Measurements from ENCODE around the gene RPLP2.

Gene RPLP2

DNA sequence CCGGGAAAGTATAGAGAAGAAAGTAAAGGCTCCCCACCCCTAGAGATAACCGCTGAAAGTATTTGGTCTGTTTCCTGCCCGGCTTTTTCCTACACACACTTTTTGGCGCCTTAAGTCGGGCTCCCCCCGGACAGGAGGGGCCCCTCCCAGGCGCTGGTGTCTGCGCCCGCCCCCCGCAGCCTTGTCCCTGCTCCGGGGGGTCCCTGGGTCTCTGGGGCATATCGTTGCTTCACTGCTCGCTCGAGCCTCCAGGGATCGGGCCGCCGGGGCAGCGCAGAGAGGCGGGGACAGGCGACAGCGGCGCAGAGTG lies 17.0 kb downstream of the RPLP2 start:
- DNase-seq: no peak

DNA sequence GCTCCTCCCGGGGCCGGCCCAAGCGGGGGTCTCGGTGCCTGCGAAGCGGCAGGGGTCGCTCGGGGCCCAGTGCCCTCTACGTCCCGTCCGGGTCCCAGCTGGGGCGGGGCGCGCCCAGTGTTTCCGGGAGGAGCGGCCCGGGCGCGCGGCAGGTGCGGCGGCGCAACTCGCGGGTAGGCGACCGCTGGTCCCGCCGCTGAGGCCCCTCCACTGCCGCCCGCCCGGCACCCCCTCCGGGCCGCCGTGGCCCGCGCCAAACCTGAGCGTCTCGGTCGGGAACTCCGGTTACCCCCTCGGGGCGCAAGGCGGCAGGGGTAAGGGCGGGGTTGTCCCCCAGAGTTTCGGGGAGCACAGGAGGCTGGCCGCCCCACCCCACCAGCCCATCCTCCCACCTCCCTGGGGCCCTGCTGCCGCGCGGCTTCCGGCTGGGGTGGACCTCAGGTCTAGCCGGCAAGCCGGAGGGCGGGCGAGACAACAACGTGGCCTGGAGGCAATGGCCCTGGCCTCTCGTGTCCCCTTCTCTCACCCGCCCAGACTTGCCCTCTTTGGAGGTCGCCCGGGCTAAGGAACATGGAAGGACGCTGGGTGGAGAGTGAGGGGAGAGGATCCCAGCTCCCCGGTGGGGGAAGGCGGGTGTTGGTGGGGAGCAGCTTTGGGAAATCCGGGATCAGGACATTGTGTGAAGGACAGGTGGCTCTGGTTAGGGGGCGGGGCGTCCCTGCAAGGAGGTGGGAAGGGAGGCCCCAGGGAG lies 17.6 kb downstream of the RPLP2 start:
- DNase-seq: no peak

DNA sequence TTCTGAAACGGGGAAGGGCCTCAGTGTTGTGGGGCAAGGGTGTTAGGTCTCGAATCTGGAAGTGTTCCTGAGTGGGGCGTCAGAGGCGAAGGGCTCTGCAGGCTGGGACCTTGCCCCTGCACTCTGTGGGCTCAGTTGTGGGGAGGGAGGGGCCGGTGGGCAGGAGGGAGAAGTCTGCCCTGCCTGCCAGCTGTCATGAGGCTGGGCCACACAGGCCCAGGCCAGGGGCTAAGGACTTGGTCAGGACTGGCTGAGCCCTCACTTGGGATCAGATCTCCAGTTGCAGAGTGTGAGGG lies 18.1 kb downstream of the RPLP2 start, which contains the start of gene CRACR2B:
Gene CRACR2B, plus strand, starts transcription at position 23 of the 296 bp plus-strand sequence. CDS start 689 bp downstream, outside the sequence.
- no peak for DNase-seq

DNA sequence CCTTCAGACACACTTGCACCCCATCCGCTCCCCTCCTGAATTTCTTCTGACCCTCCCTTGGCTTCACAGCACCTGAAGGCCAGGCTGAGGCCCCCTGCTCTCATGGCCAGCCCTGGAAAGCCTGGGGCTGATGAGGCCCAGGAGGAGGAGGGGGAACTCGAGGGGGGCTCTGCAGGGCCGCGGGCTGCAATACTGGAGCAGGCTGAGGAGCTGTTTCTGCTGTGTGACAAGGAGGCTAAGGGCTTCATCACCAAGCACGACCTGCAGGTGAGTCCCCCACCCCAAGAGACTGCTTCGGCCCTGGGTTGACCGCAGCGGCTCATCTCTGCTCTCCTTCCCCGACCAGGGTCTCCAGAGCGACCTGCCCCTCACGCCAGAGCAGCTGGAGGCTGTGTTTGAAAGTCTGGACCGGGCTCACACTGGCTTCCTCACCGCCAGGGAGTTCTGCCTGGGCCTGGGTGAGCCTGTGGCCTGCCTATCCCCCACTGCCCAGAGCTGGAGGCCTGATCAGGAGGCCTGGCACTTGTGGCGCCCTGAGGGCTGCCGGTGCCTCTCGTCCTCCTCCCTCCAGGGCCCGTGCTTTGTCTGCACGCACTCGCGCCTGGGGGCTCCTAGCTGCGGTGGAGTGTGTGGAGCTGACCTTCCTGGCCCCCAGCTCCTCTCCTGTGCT lies 18.9 kb downstream of the RPLP2 start:
- DNase-seq: no peak

DNA sequence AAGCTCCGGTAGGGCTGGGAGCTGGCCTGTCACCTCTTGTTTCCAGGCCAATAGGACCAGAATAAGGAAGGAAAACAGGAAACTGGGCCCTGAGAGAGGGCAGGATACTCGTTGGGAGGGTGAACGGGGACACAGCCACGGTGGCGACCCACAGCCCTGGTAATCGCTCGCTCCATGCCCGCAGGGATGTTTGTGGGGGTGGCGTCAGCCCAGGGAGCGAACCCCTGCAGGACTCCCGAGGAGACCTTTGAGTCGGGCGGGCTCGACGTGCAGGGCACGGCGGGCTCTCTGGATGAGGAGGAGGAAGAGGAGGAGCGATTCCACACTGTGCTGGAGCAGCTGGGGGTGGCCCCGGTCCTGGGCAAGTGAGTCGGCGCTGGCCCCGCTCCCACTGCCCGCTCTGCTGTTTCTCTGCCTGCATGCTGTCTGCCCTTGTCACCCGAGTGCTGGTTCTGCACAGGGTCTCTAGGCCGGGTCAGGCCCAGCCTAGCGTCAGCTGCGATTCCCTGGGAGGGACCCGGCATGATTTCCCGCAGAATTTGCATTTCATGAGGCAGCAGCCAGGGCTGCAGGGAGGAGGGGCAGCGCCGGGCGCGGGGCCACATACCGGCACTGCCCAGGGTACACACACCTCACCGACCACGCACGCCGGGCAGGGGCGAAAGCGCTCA lies 19.5 kb downstream of the RPLP2 start:
- no peak for DNase-seq

DNA sequence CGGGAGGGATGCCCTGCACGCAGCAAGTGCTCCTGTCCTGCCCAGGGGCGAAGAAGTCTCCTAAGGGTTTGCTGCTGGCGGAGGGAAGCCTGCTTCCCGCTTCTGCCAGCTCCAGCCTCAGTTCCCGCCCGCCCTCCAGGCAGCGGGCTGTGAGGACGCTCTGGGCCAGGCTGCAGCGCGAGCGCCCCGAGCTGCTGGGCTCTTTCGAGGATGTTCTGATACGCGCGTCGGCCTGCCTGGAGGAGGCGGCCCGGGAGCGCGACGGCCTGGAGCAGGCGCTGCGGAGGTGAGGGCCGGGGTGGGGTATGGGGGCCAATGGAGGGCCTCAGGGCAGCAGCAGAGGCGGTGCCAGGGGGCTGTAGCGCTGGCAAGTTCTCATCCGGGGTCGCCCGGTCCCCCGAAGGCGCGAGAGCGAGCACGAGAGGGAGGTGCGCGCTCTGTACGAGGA lies 20.1 kb downstream of the RPLP2 start:
- no peak for DNase-seq

DNA sequence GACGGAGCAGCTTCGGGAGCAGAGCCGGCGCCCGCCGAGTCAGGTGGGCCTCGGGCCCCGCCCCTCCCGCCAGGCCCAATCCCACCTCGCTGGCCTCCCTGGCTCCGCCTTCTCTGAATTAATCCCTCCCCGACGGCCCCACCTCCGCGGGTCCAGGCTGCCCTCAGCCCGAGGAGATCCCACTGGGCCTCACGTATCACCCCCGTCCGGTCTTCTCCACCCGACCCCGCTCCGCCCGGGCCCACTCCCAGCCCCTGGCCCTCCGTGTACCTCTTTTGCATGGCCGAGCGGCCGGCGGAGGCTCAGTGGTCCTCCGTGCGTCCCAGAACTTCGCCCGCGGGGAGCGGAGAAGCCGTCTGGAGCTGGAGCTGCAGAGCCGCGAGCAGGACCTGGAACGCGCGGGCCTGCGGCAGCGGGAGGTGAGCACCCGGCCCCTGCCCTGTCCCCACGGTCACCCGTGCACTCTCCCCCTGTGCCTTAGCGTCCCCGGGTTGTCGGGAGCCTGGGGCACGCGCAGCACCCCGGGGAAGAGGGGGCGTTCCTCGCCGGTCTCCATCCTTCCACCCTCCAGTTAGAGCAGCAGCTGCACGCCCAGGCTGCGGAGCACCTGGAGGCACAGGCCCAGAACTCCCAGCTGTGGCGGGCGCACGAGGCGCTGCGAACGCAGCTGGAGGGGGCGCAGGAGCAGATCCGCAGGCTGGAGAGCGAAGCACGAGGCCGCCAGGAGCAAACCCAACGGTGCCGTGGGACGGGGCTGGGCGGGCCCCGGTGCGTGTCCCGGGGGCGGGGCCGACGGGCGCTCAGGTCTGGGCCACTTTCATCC lies 20.7 kb downstream of the RPLP2 start:
- DNase-seq: peak; percentile 54

DNA sequence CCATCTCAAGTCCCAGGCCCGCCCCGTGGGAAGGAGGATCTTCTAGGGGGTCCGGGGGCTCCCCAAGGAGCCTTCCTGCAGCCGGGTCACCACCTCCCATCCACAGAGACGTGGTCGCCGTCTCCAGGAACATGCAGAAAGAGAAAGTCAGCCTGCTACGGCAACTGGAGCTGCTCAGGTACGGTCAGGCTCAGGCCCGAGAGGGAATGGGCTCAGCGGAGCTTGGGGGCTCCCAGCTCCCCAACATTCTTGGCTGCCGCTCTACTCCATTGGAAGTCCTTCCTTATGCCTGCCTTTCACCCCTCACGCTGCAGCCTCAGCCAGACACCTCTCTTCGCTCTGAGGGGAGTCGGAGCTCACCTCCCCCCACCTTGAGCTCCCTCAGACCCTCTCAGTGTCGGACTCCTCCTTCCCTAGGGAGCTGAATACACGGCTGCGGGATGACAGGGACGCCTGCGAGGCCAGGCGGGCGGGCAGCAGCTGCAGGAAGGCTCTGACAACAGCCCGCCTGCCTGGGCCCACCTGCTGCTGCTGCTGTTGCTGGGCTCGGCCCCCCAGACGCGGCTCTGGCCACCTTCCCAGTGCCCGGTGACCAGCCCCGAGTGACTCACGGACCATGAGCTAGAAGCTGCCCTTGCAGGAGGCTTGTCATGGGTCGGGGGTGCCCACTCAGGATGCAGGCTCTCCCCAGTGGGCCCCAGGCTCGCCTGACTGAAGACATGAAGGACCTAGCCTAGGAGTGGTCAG lies 21.5 kb downstream of the RPLP2 start:
- no peak for DNase-seq

DNA sequence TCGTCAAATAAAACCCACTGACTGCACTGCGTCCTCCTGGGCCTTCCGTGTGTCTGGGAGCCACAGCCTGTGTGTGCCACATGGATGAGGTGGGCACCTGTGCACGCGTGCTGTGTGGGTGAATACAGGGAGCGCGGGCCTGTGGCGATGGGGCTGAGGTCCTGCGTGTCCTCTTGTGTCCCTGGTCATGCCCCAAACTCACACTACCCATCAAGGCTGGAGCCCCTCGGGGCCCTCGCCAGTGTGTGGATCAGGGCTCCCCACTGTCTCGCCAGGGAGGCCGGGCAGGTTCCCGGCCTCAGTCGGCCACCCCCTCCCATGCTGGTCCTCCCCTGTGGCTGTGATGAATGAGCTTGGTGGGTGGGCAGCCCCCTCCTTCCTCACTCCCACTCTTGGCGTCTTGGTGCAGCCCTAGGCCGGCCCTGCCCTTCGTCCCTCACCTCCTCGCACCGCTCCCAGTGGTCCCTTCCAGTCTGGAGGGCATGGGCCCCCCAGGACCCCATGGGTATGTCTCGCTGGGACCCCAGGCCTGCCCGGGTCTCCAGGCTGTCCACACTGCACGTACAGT lies 22.3 kb downstream of the RPLP2 start:
- no peak for DNase-seq

DNA sequence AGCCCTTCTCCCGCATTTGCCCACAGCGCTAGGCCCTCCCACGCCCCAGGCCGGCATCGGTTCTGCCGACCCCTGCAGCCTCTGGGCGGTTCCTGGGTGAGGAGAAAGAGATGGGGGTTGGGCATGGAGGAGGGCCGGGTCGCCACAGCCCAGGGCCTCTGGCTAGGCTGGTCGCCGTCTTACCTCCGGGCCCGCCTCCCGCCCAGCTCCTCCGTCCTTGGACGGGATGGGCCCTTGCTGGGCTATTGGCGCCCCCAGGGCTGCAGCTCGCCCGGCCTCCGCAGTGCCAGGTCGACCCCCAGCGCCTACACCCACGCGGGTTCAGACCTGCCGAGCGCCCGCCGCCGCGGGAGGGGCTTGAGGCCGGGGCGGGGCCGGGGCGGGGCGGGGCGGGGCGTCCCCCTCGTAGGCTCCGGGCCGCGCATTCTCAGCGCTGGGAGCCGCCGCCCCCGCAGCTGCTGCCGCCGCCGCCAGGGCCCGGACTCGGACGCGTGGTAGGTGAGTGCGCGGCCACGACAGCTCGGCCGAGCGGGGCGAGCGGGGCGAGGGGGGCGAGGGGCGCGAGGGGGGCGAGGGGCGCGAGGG lies 22.9 kb downstream of the RPLP2 start, which contains the start of gene CD151:
Gene CD151, plus strand, starts transcription at position 424 of the 585 bp plus-strand sequence. CDS start 3,118 bp downstream, outside the sequence.
- no peak for DNase-seq

DNA sequence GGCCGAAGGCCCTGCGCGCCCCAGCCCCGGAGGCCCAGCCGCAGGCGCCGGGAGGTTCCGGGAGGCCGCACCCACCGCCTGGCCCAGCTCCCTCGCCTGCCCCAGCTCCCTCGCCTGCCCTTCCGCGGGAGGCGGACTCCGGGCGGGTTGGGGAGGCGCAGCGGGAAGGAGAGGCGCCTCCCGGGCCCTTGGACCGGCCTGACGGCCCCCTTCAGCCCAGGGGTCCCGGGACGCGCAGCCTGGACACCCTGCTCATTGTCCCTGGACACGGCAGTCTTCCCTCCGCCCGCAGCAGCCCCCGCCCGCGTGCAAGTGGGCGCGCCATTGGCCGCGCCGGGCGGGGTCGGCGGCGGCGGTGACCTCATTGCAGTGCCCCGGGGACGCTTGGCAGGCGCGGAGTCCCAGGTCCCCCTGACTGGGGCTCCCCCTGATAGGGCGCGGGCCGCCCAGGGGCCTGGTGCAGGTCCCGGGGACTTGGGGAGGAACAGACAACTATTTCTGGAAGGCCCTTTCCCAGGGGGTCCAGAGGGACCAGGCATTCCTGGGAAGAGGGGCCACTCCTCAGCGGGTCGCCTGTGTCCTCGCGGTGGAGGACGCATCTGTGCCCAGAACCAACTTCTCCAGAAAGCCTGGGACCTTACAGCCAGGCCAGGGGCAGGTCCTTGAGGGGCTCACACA lies 23.5 kb downstream of the RPLP2 start:
- DNase-seq: no peak

DNA sequence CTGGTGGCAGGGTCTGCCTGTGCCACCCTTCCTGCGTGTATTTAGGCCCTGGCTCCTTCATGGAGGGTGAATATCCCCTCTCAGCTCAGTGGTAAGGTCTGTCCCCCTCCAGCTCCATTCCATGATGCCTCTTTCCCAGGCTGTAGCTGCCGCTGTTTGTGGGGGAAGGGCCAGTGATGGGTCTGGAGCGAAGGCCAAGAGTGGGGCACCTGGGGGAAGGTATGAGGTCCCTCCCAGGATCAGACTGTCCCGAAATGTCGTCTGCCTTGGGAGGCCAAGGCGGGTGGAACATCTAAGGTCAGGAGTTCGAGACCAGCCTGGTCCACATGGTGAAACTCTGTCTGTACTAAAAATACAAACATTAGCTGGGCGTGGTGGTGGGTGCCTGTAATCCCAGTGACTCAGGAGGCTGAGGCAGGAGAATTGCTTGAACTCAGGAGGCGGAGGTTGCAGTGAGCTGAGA lies 24.1 kb downstream of the RPLP2 start:
- no peak for DNase-seq

DNA sequence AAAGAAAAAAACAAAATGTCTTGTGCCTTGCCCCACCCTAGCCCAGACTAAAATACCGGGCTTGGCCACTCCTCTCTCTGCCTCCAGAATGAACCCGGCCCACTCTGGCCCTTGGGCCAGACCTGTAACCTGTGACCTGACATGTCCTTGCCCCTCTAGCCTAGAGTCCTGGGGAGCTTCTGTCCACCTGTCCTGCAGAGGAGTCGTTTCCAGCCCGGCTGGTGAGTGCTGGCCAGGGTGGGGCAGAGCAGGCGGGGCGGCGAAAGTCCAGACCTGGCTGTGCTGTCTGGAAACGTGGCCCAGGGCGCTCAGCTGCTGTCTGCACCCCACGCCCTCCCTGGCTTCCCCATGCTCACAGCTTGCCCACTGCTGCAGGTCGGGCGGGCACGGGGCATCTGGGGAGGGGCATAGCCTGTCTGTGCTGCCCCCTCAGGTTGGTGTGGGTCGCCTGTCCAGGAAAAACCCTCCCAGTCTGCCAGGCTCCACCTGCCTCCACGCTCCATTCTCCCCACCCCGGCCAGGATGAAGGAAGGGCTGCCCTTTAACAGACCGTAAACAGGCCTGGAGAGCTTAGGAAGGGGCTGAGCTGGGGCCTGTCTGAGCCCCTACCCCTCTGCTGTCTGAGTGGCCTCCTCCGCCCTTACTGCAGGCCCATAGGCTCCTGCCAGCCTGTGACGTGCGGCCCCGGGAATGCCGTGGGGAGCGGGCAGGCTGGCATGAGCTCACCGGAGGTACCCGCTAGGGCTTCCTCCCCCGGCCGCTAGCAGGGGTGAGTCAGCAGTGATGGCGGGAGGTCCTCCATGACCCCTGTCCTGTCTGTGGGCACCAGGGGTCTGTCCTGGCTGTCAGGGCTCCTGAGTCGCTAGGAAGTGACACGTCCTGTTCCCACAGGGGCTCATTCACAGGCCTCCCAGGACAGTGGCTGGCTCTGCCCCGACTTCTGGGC lies 24.9 kb downstream of the RPLP2 start:
- DNase-seq: no peak

DNA sequence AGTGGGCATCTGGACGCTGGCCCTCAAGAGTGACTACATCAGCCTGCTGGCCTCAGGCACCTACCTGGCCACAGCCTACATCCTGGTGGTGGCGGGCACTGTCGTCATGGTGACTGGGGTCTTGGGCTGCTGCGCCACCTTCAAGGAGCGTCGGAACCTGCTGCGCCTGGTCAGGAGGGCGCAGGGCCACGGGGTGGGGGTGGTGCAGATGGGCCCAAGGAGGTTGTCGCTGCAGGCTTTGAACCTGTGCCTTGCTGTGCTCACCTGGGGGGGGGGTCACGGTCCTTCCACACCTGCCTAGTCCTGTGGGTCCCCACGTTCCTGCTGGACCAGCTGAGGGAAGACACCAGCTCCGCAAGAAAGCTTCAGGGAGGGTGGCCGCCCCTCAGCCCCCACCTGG lies 26.5 kb downstream of the RPLP2 start:
- DNase-seq: no peak

DNA sequence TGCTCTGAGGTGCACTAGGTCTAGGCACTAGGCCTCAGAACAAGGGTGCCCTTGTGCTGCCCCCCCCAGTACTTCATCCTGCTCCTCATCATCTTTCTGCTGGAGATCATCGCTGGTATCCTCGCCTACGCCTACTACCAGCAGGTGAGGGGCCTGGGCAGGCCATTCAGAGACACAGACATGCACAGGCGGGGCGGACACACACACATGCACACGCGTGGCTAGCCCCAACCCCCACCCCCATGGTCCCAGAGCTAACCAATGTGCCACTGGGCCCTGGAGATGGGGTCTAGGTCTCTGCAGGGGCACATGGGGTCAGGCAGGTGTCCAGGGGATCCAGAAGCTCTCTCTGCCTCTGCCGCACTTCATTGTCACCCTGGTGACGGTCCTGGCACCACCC lies 26.9 kb downstream of the RPLP2 start:
- no peak for DNase-seq

DNA sequence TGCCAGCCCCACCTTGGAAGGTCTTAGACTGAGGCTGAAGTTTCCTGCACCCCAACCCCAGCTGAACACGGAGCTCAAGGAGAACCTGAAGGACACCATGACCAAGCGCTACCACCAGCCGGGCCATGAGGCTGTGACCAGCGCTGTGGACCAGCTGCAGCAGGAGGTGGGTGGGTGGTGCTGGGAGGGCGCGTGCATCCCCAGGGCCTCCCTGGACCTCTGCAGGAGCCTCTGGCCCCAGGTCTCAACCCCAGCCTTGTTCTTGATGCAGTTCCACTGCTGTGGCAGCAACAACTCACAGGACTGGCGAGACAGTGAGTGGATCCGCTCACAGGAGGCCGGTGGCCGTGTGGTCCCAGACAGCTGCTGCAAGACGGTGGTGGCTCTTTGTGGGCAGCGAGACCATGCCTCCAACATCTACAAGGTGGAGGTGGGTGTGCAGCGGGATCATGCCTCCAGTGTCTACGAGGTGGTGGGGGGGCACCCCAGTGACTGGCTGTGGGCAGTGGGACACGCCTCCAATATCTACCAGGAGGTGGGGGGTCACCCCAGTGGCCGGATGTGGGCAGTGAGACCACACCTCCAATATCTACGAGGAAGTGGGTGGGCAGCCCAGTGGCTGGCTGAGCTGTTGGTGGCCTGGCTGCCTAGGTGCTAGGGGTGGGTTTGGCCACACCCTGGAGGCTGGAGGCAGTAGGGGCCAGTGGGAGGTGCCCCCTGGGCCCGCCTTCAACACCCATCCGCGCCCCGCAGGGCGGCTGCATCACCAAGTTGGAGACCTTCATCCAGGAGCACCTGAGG lies 27.6 kb downstream of the RPLP2 start:
- no peak for DNase-seq

DNA sequence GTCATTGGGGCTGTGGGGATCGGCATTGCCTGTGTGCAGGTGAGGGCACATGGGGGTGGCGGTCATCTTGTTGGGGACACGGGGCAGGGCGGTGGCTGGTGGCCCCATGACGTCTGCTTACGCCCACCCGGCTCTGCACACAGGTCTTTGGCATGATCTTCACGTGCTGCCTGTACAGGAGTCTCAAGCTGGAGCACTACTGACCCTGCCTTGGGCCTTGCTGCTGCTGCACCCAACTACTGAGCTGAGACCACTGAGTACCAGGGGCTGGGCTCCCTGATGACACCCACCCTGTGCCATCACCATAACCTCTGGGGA lies 28.2 kb downstream of the RPLP2 start:
- no peak for DNase-seq

DNA sequence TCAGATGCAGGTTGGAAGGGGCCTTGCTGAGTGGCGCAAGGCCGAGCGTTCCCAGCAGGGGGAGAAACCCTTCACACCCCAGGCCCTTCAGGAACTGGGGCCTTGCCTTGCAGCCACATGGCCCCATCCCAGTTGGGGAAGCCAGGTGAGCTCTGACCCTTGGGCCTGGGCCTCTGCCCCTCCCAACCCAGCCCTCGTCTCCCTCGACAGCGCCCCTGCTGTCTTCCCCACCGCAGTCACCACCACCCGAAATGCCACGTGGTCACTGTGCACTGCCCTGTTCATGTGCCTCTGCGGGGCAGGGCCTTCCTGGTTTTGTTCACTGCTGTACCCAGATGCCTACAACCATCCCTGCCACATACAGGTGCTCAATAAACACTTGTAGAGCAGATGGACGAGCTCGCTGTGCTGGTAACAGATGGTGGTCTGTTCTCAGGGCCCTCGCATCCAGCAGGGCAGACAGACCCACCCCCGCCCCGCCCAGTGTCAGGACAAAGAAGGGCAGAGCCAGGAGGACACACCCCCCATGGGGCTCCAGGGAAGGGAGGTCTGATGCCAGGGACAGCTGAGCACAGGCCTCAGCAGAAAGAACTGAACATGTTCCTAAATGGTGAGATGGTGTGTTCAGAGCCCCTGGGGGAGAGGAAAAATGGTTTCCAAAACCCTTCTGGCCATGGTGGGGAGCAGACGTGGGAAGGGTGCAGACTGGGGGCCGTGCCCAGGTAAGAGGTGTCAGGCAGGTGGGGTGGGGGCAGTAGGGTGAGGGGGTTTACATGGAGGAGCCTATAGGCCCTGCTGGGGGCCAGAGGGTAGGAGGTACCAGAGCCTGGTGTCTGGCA lies 28.9 kb downstream of the RPLP2 start:
- DNase-seq: no peak

Measured in NCI-H1694 (cell line).